Sigmoid colon (tissue), 4 donors: ENCODE data around the gene LGALS3.

Experiments used
- CTCF ChIP-seq, 4 experiments: fragments of 450-650 bp in 3 of 4; fragments of 200-600 bp in 1 of 4; IDR thresholded peaks; one replicate each; pipeline ENCODE4 v1.5.1; 2016 to 2019; ENCODE audit warnings: antibody characterized with exemption in 4 of 4, mild to moderate bottlenecking in 3 of 4, moderate library complexity in 2 of 4
- EP300 ChIP-seq, 4 donors: sonication (generic); formaldehyde crosslinking; IDR thresholded peaks; one replicate each; pipeline ENCODE4 v1.6.1; 2017; ENCODE audit warnings: antibody characterized with exemption in 4 of 4
- POLR2A ChIP-seq, 2 donors: fragments of 450-650 bp; IDR thresholded peaks; one replicate each; pipeline ENCODE4 v1.6.1; 2016; ENCODE audit warnings: antibody characterized with exemption in 2 of 2, mild to moderate bottlenecking in 2 of 2, moderate library complexity in 2 of 2

GRCh38 chr14:55125403-55125802 lies 3.6 kb upstream of the LGALS3 start:
- no peak for TF ChIP-seq CTCF (IDR thresholded peaks at IDR 0.05)
- no peak for TF ChIP-seq EP300 (IDR thresholded peaks at IDR 0.05)
- TF ChIP-seq POLR2A (IDR thresholded peaks at IDR 0.05) = peak in 1 of 2 donors; percentile 33
